Left lobe of liver (tissue), 2 donors: ENCODE results near the gene BAIAP2. TPM values are rescaled to one million over a fixed set of nuclear protein-coding genes. Genes with fewer than 3 reads are reported as not detected.
"Not testable (repeated sequence)": the region's sequence is repeated elsewhere in the genome, so short reads cannot be mapped to it uniquely, and the experiment has no call there.

ENCODE experiments used
- ATAC-seq: fragments of 200-7000 bp; cut with Tn5 transposase; one replicate; pipeline ENCODE4 v1.9.1; 2020; ENCODE audit warnings: mild to moderate bottlenecking, moderate library complexity
- DNase-seq: peaks from one replicate; pipeline ENCODE4 v3.0.0-alpha.2; 2020; ENCODE audit warnings: low spot score
- total RNA-seq: library from RNA; stranded (reverse); gene quantifications from one replicate; pipeline ENCODE4 v1.2.1, GENCODE V29; 2021
- donor health status: DM: no; HTN: no; CAD: no; lungs with moderate emphysema.
- donor health status: DM: no; HTN: yes; CAD: no.

The BAIAP2 gene
- total RNA-seq, 1 donor from 2014 or later = 101 TPM

- ATAC-seq (no peak), DNase-seq (peak; percentile 46)
These were observed 14.0 kb upstream of the BAIAP2 start for GRCh38 chr17:81020767-81021497.

GRCh38 chr17:81021531-81022343 is 13.2 kb upstream of the BAIAP2 start:
- DNase-seq (no peak), ATAC-seq (no peak)

GRCh38 chr17:81022344-81022676 is 12.6 kb upstream of the BAIAP2 start:
- no peak for ATAC-seq
- DNase-seq = no peak

GRCh38 chr17:81025065-81025740 is 9.7 kb upstream of the BAIAP2 start:
- ATAC-seq = peak; percentile 41
- DNase-seq = peak; percentile 49

- no peak for ATAC-seq
- DNase-seq = no peak
These were observed 9.2 kb upstream of the BAIAP2 start for GRCh38 chr17:81025741-81026129.

- ATAC-seq = no peak
These were observed 8.5 kb upstream of the BAIAP2 start for GRCh38 chr17:81026266-81027036.

GRCh38 chr17:81027038-81027437 is 7.9 kb upstream of the BAIAP2 start:
- DNase-seq (peak; percentile 44), ATAC-seq (no peak)

More at GRCh38 chr17:81026266-81027036, 8.5 kb upstream of the BAIAP2 start:
- peak; percentile 44 for DNase-seq

GRCh38 chr17:81027591-81028505 is 7.1 kb upstream of the BAIAP2 start:
- no peak for ATAC-seq
- peak; percentile 45 for DNase-seq

GRCh38 chr17:81028506-81028858 is 6.5 kb upstream of the BAIAP2 start:
- no peak for DNase-seq
- no peak for ATAC-seq

GRCh38 chr17:81029859-81030258 is 5.1 kb upstream of the BAIAP2 start:
- DNase-seq (peak; percentile 44), ATAC-seq (no peak)

GRCh38 chr17:81030312-81030711 is 4.6 kb upstream of the BAIAP2 start:
- DNase-seq = not testable (repeated sequence)

GRCh38 chr17:81030741-81031565 is 4.0 kb upstream of the BAIAP2 start:
- ATAC-seq (peak; percentile 56), DNase-seq (peak; percentile 81)

More at GRCh38 chr17:81030312-81030711, 4.6 kb upstream of the BAIAP2 start:
- not testable (repeated sequence) for ATAC-seq

GRCh38 chr17:81031566-81032550 is 3.1 kb upstream of the BAIAP2 start:
- no peak for DNase-seq

GRCh38 chr17:81032641-81033480 is 2.1 kb upstream of the BAIAP2 start:
- ATAC-seq = no peak
- DNase-seq = no peak

More at GRCh38 chr17:81031566-81032550, 3.1 kb upstream of the BAIAP2 start:
- ATAC-seq = no peak

GRCh38 chr17:81033535-81034167 is 1.3 kb upstream of the BAIAP2 start:
- no peak for DNase-seq
- no peak for ATAC-seq

- ATAC-seq (peak; percentile 5), DNase-seq (peak; percentile 67)
These were observed 678 bp upstream of the BAIAP2 start for GRCh38 chr17:81034168-81034777.
